ENCODE results near the gene TTN. TPM values are rescaled to one million over a fixed set of nuclear protein-coding genes. Genes with fewer than 3 reads are reported as not detected.

The TTN gene
- total and polyA plus RNA-seq, 2 of the 8 experiments (the other 6 are each of a cell fraction or from before 2014, with no cell fraction given): 0.30 to 9.7 TPM

GRCh38 chr2:178731300-178731699 is 75.9 kb downstream of the TTN start (continued):
- TF ChIP-seq ATF2 (IDR thresholded peaks at IDR 0.05; ENCODE audit: low read length): no peak
- TF ChIP-seq MAFK (IDR thresholded peaks at IDR 0.05; ENCODE audit: low read depth, low read length): no peak
- TF ChIP-seq SUZ12 (IDR thresholded peaks at IDR 0.05; ENCODE audit: low read length): no peak
- no peak for TF ChIP-seq SP1 (IDR thresholded peaks at IDR 0.05; ENCODE audit: low read depth, low read length)
- TF ChIP-seq SP4 (IDR thresholded peaks at IDR 0.05; ENCODE audit: low read length): no peak
- no peak for TF ChIP-seq TCF12 (IDR thresholded peaks at IDR 0.05; ENCODE audit: low read depth, low read length)

Measured in H1 (cell line).